Astrocyte of the spinal cord (primary cell): ENCODE data around the gene TCTN1.

Source experiments
- DNase-seq: peaks from one replicate; pipeline ENCODE4 v3.0.0; 2011; ENCODE audit warnings: low read depth, low spot score
- H3K4me3 ChIP-seq: 2 replicates; pipeline ENCODE4 v1.5.1; 2011; ENCODE audit warnings: low read depth, mild to moderate bottlenecking, low read length, moderate library complexity
- CTCF ChIP-seq: IDR thresholded peaks from 2 replicates; pipeline ENCODE4 v1.5.1; 2012; ENCODE audit warnings: low read depth, mild to moderate bottlenecking, low read length, inconsistent platforms
- in situ Hi-C: cut with HindIII; loops from 2 replicates; pipeline ENCODE4 v1.10.0; 2017; ENCODE audit warnings: low sequenced_read_pairs

Gene TCTN1

GRCh38 chr12:110679201-110679600 lies 65.3 kb downstream of the TCTN1 start:
- DNase-seq = no peak
- no peak for TF ChIP-seq CTCF
- H3K4me3 ChIP-seq = no peak overlapping the region
- in situ Hi-C loops = no loop called here

- H3K4me3 ChIP-seq = no peak overlapping the region
- TF ChIP-seq CTCF = no peak
- DNase-seq = no peak
- in situ Hi-C loops = no loop called here
Measured at GRCh38 chr12:110680032-110680431, 66.1 kb downstream of the TCTN1 start.

GRCh38 chr12:110683888-110684287 lies 70.0 kb downstream of the TCTN1 start:
- TF ChIP-seq CTCF = no peak
- in situ Hi-C loops = no loop called here
- no peak for DNase-seq

GRCh38 chr12:110684312-110684836 lies 70.4 kb downstream of the TCTN1 start:
- peak; percentile 6 for DNase-seq
- TF ChIP-seq CTCF = no peak
- no peak overlapping the region for H3K4me3 ChIP-seq
- in situ Hi-C loops = no loop called here

More at GRCh38 chr12:110683888-110684287, 70.0 kb downstream of the TCTN1 start:
- no peak overlapping the region for H3K4me3 ChIP-seq

- DNase-seq = no peak
- H3K4me3 ChIP-seq = no peak overlapping the region
- TF ChIP-seq CTCF = no peak
- in situ Hi-C loops = no loop called here
Measured at GRCh38 chr12:110686294-110686903, 72.5 kb downstream of the TCTN1 start.

GRCh38 chr12:110687396-110688169 lies 73.7 kb downstream of the TCTN1 start:
- H3K4me3 ChIP-seq = no peak overlapping the region
- no peak for DNase-seq
- in situ Hi-C loops = no loop called here
- no peak for TF ChIP-seq CTCF
